GM21717 (cell line): Measurements from ENCODE around the gene PDCD7.
"Not testable (repeated sequence)": the region's sequence is repeated elsewhere in the genome, so short reads cannot be mapped to it uniquely, and the experiment has no call there.

Experiments used
- ATAC-seq: cut with Tn5 transposase; IDR thresholded peaks from one replicate; pipeline ENCODE4 v1.9.1; 2021; ENCODE audit warnings: mild to moderate bottlenecking, moderate library complexity; ENCODE audit not compliant: unreplicated experiment

Gene PDCD7

GRCh38 chr15:65132878-65133547 is 595 bp downstream of the PDCD7 start:
- peak; percentile 38 for ATAC-seq

- no peak for ATAC-seq
These were observed 2.7 kb downstream of the PDCD7 start for GRCh38 chr15:65130941-65131340.

- no peak for ATAC-seq
These were observed 18.1 kb downstream of the PDCD7 start for GRCh38 chr15:65115542-65115941.

GRCh38 chr15:65115086-65115485 is 18.5 kb downstream of the PDCD7 start, which contains the start of gene UBAP1L:
UBAP1L (minus strand) TSS chr15:65115200; CDS start chr15:65106215, 8,985 bp downstream.
- ATAC-seq = no peak

GRCh38 chr15:65110676-65111292 is 22.8 kb downstream of the PDCD7 start:
- ATAC-seq = no peak

GRCh38 chr15:65106011-65106590 is 27.5 kb downstream of the PDCD7 start:
- no peak for ATAC-seq

- ATAC-seq = no peak
These were observed 28.6 kb downstream of the PDCD7 start for GRCh38 chr15:65105038-65105437.

GRCh38 chr15:65102912-65103311 is 30.7 kb downstream of the PDCD7 start:
- no peak for ATAC-seq

- ATAC-seq = no peak
These were observed 31.5 kb downstream of the PDCD7 start for GRCh38 chr15:65101891-65102708.

GRCh38 chr15:65101411-65101890 is 32.2 kb downstream of the PDCD7 start:
- no peak for ATAC-seq

GRCh38 chr15:65100442-65100841 is 33.2 kb downstream of the PDCD7 start:
- no peak for ATAC-seq

- not testable (repeated sequence) for ATAC-seq
These were observed 33.8 kb downstream of the PDCD7 start for GRCh38 chr15:65099801-65100200.

GRCh38 chr15:65099336-65099735 is 34.3 kb downstream of the PDCD7 start:
- ATAC-seq = no peak

- no peak for ATAC-seq
These were observed 35.9 kb downstream of the PDCD7 start for GRCh38 chr15:65097651-65098263.

- ATAC-seq = no peak
These were observed 36.9 kb downstream of the PDCD7 start for GRCh38 chr15:65096481-65097385.

GRCh38 chr15:65095747-65096104 is 37.9 kb downstream of the PDCD7 start:
- no peak for ATAC-seq

GRCh38 chr15:65095011-65095746 is 38.4 kb downstream of the PDCD7 start:
- no peak for ATAC-seq

GRCh38 chr15:65094294-65094995 is 39.2 kb downstream of the PDCD7 start:
- ATAC-seq = no peak

- not testable (repeated sequence) for ATAC-seq
These were observed 39.8 kb downstream of the PDCD7 start for GRCh38 chr15:65093793-65094170.
